IPS-20b (cell line): ENCODE measurements around the gene VPS8.

Experiments
- H3K27ac ChIP-seq: one replicate; pipeline ENCODE4 v1.5.1; 2013; ENCODE audit warnings: low read length
- H3K27me3 ChIP-seq: 2 replicates; pipeline ENCODE4 v1.6.1; 2013; ENCODE audit warnings: mild to moderate bottlenecking, low read length, inconsistent platforms; ENCODE audit not compliant: insufficient read depth
- H3K36me3 ChIP-seq: 2 replicates; pipeline ENCODE4 v1.6.1; 2013; ENCODE audit warnings: low read depth, mild to moderate bottlenecking, inconsistent platforms, low read length, moderate library complexity; ENCODE audit not compliant: insufficient read depth
- H3K4me1 ChIP-seq: 2 replicates; pipeline ENCODE4 v1.6.1; 2013; ENCODE audit warnings: mild to moderate bottlenecking, control low read depth, inconsistent platforms, low read length, moderate library complexity; ENCODE audit not compliant: insufficient read depth
- H3K4me3 ChIP-seq: 2 replicates; pipeline ENCODE4 v1.5.1; 2013; ENCODE audit warnings: mild to moderate bottlenecking, low read length, inconsistent platforms
- H3K9ac ChIP-seq: 2 replicates; pipeline ENCODE4 v1.6.1; 2013; ENCODE audit warnings: low read depth, mild to moderate bottlenecking, inconsistent platforms, low read length, moderate library complexity
- H3K9me3 ChIP-seq: 2 replicates; pipeline ENCODE4 v1.6.1; 2013; ENCODE audit warnings: mild to moderate bottlenecking, low read depth, low read length, inconsistent platforms; ENCODE audit not compliant: insufficient read depth

The VPS8 gene

GRCh38 chr3:185024406-185024805 is 212.4 kb downstream of the VPS8 start:
- H3K36me3 ChIP-seq: 0 out of 2 replicates have a peak, but pooled peaks cover 3% of the 10 kb centered on the region
- no peaks in the 10 kb centered on the region; the same call in 1 of the 2 replicates for H3K9me3 ChIP-seq
- H3K27ac ChIP-seq: no peak overlapping the region
- no peaks in the 10 kb centered on the region for H3K27me3 ChIP-seq
- H3K4me3 ChIP-seq: no peak overlapping the region
- no peaks in the 10 kb centered on the region for H3K4me1 ChIP-seq
- no peak overlapping the region for H3K9ac ChIP-seq

GRCh38 chr3:185024966-185025365 is 213.0 kb downstream of the VPS8 start:
- Histone ChIP-seq H3K36me3 (0 out of 2 replicates have a peak, but pooled peaks cover 3% of the 10 kb centered on the region), H3K27ac (no peak overlapping the region), H3K9me3 (no peaks in the 10 kb centered on the region; the same call in 1 of the 2 replicates), H3K4me1 (no peaks in the 10 kb centered on the region), H3K4me3 (no peak overlapping the region), H3K27me3 (no peaks in the 10 kb centered on the region), H3K9ac (no peak overlapping the region)

- Histone ChIP-seq H3K27ac (no peak overlapping the region), H3K4me1 (no peaks in the 10 kb centered on the region), H3K27me3 (no peaks in the 10 kb centered on the region), H3K9me3 (no peaks in the 10 kb centered on the region), H3K4me3 (no peak overlapping the region), H3K36me3 (0 out of 2 replicates have a peak, but pooled peaks cover 3% of the 10 kb centered on the region), H3K9ac (no peak overlapping the region)
These were observed 216.2 kb downstream of the VPS8 start for GRCh38 chr3:185028121-185028520.

- Histone ChIP-seq H3K36me3 (0 out of 2 replicates have a peak, but pooled peaks cover 3% of the 10 kb centered on the region), H3K9ac (no peak overlapping the region), H3K27ac (no peak overlapping the region), H3K4me3 (no peak overlapping the region), H3K9me3 (no peaks in the 10 kb centered on the region), H3K4me1 (no peaks in the 10 kb centered on the region), H3K27me3 (no peaks in the 10 kb centered on the region)
These were observed 217.1 kb downstream of the VPS8 start for GRCh38 chr3:185029086-185029485.

- Histone ChIP-seq H3K9ac (no peak overlapping the region), H3K27ac (no peak overlapping the region), H3K4me1 (no peaks in the 10 kb centered on the region), H3K4me3 (no peak overlapping the region), H3K27me3 (no peaks in the 10 kb centered on the region), H3K36me3 (0 out of 2 replicates have a peak, but pooled peaks cover 3% of the 10 kb centered on the region), H3K9me3 (no peaks in the 10 kb centered on the region)
These were observed 218.4 kb downstream of the VPS8 start for GRCh38 chr3:185030399-185030798.

- no peak overlapping the region for H3K9ac ChIP-seq
- H3K27ac ChIP-seq: no peak overlapping the region
- H3K9me3 ChIP-seq: no peaks in the 10 kb centered on the region
- no peaks in the 10 kb centered on the region for H3K4me1 ChIP-seq
- 0 out of 2 replicates have a peak, but pooled peaks cover 3% of the 10 kb centered on the region for H3K36me3 ChIP-seq
- H3K27me3 ChIP-seq: no peaks in the 10 kb centered on the region
- no peak overlapping the region for H3K4me3 ChIP-seq
These were observed 219.0 kb downstream of the VPS8 start for GRCh38 chr3:185030951-185031350.

GRCh38 chr3:185037801-185038200 is 225.8 kb downstream of the VPS8 start:
- Histone ChIP-seq H3K9me3 (0 out of 2 replicates have a peak, but pooled peaks cover 4% of the 10 kb centered on the region), H3K27ac (no peak overlapping the region), H3K36me3 (no peaks in the 10 kb centered on the region), H3K9ac (no peak overlapping the region), H3K27me3 (no peaks in the 10 kb centered on the region), H3K4me1 (no peaks in the 10 kb centered on the region), H3K4me3 (no peak overlapping the region)

- Histone ChIP-seq H3K4me3 (no peak overlapping the region), H3K9me3 (0 out of 2 replicates have a peak, but pooled peaks cover 4% of the 10 kb centered on the region), H3K27me3 (no peaks in the 10 kb centered on the region), H3K4me1 (no peaks in the 10 kb centered on the region), H3K9ac (no peak overlapping the region), H3K36me3 (no peaks in the 10 kb centered on the region), H3K27ac (no peak overlapping the region)
These were observed 228.5 kb downstream of the VPS8 start for GRCh38 chr3:185040425-185040824.

GRCh38 chr3:185041540-185041939 is 229.6 kb downstream of the VPS8 start:
- Histone ChIP-seq H3K27ac (no peak overlapping the region), H3K36me3 (no peaks in the 10 kb centered on the region)

GRCh38 chr3:185042312-185043050 is 230.5 kb downstream of the VPS8 start:
- H3K4me1 ChIP-seq: no peaks in the 10 kb centered on the region
- H3K36me3 ChIP-seq: no peaks in the 10 kb centered on the region
- H3K4me3 ChIP-seq: no peak overlapping the region
- no peak overlapping the region for H3K9ac ChIP-seq
- 0 out of 2 replicates have a peak, but pooled peaks cover under 1% of the 10 kb centered on the region for H3K9me3 ChIP-seq
- no peak overlapping the region for H3K27ac ChIP-seq
- no peaks in the 10 kb centered on the region for H3K27me3 ChIP-seq

More at GRCh38 chr3:185041540-185041939, 229.6 kb downstream of the VPS8 start:
- H3K9ac ChIP-seq: no peak overlapping the region
- no peak overlapping the region for H3K4me3 ChIP-seq
- H3K9me3 ChIP-seq: 0 out of 2 replicates have a peak, but pooled peaks cover 4% of the 10 kb centered on the region
- no peaks in the 10 kb centered on the region for H3K27me3 ChIP-seq
- H3K4me1 ChIP-seq: no peaks in the 10 kb centered on the region

GRCh38 chr3:185046164-185046515 is 234.2 kb downstream of the VPS8 start:
- H3K36me3 ChIP-seq: peaks cover 18% of the 10 kb centered on the region

GRCh38 chr3:185046603-185047002 is 234.6 kb downstream of the VPS8 start:
- Histone ChIP-seq H3K9ac (no peak overlapping the region), H3K4me1 (no peaks in the 10 kb centered on the region), H3K4me3 (no peak overlapping the region), H3K9me3 (no peaks in the 10 kb centered on the region), H3K27ac (no peak overlapping the region), H3K27me3 (no peaks in the 10 kb centered on the region), H3K36me3 (peaks cover 18% of the 10 kb centered on the region)

More at GRCh38 chr3:185046164-185046515, 234.2 kb downstream of the VPS8 start:
- Histone ChIP-seq H3K4me3 (no peak overlapping the region), H3K9ac (no peak overlapping the region), H3K9me3 (no peaks in the 10 kb centered on the region), H3K4me1 (no peaks in the 10 kb centered on the region), H3K27me3 (no peaks in the 10 kb centered on the region), H3K27ac (no peak overlapping the region)
